Measurements from ENCODE around the gene EIF4G2. TPM values are rescaled to one million over a fixed set of nuclear protein-coding genes. Genes with fewer than 3 reads are reported as not detected.

EIF4G2 gene
- total RNA-seq, 1 experiment from 2014 or later, result 999 TPM

GRCh38 chr11:10777806-10778205, 30.9 kb downstream of the EIF4G2 start:
- H3K36me3 ChIP-seq (ENCODE audit: low read depth, low read length), result peaks cover 39% of the 10 kb centered on the region
- no peak overlapping the region for H3K9ac ChIP-seq (ENCODE audit: low read length)
- ChIA-PET POLR2A (ENCODE audit: unreplicated experiment) (no interaction called here), CTCF (no interaction called here)
- H3K79me2 ChIP-seq (ENCODE audit: low read length), result no peaks in the 10 kb centered on the region
- no peak overlapping the region for H2AFZ ChIP-seq (ENCODE audit: low read length)
- ATAC-seq (no peak), DNase-seq (no peak)
- H3F3A ChIP-seq (ENCODE audit: low read length, unreplicated experiment), result no peaks in the 10 kb centered on the region
- H3K4me1 ChIP-seq (ENCODE audit: insufficient read depth, low read length), result no peaks in the 10 kb centered on the region
- no peak overlapping the region for H3K4me3 ChIP-seq (ENCODE audit: low read length)
- H3K27me3 ChIP-seq (ENCODE audit: low read length), result no peaks in the 10 kb centered on the region
- no peak overlapping the region for H3K27ac ChIP-seq (ENCODE audit: low read length)
- H3K4me2 ChIP-seq (ENCODE audit: low read length), result no peak overlapping the region
- no peaks in the 10 kb centered on the region for H4K20me1 ChIP-seq (ENCODE audit: low read length)
- TF ChIP-seq CTCF (conservative IDR thresholded peaks at IDR 0.05; ENCODE audit: low read depth, low read length) (no peak), EZH2phosphoT487 (IDR thresholded peaks at IDR 0.05; ENCODE audit: borderline replicate concordance, low read length) (no peak), EZH2 (IDR thresholded peaks at IDR 0.05; ENCODE audit: low read length, unreplicated experiment) (no peak)
- intact Hi-C loops (cut with micrococcal nuclease), result no loop called here
- H3K9me3 ChIP-seq (ENCODE audit: low read length), result no peaks in the 10 kb centered on the region
- no TSS peak for BruUV-seq (replicated peaks)
- H3K9me2 ChIP-seq (replicated peaks; ENCODE audit: low read length), result no peaks in the 10 kb centered on the region

GRCh38 chr11:10777393-10777793, 31.3 kb downstream of the EIF4G2 start:
- no TSS peak for BruUV-seq (replicated peaks)
- ChIA-PET CTCF (no interaction called here), POLR2A (ENCODE audit: unreplicated experiment) (no interaction called here)
- TF ChIP-seq EZH2 (IDR thresholded peaks at IDR 0.05; ENCODE audit: low read length, unreplicated experiment), result no peak
- TF ChIP-seq EZH2phosphoT487 (IDR thresholded peaks at IDR 0.05; ENCODE audit: borderline replicate concordance, low read length), result no peak
- TF ChIP-seq CTCF (conservative IDR thresholded peaks at IDR 0.05; ENCODE audit: low read depth, low read length), result no peak
- H3K36me3 ChIP-seq (ENCODE audit: low read depth, low read length), result peaks cover 42% of the 10 kb centered on the region
- H3F3A ChIP-seq (ENCODE audit: low read length, unreplicated experiment), result no peaks in the 10 kb centered on the region
- no peak overlapping the region for H3K4me3 ChIP-seq (ENCODE audit: low read length)
- H3K4me2 ChIP-seq (ENCODE audit: low read length), result no peak overlapping the region
- no peaks in the 10 kb centered on the region for H4K20me1 ChIP-seq (ENCODE audit: low read length)
- H3K79me2 ChIP-seq (ENCODE audit: low read length), result no peaks in the 10 kb centered on the region
- no peak overlapping the region for H3K9ac ChIP-seq (ENCODE audit: low read length)
- H3K9me2 ChIP-seq (replicated peaks; ENCODE audit: low read length), result no peaks in the 10 kb centered on the region
- DNase-seq (no peak), ATAC-seq (0 out of 2 replicates have a peak, but pooled peaks have one; percentile 11)
- H2AFZ ChIP-seq (ENCODE audit: low read length), result no peak overlapping the region
- no peak overlapping the region for H3K27ac ChIP-seq (ENCODE audit: low read length)
- H3K27me3 ChIP-seq (ENCODE audit: low read length), result no peaks in the 10 kb centered on the region
- no peaks in the 10 kb centered on the region for H3K4me1 ChIP-seq (ENCODE audit: insufficient read depth, low read length)
- intact Hi-C loops (cut with micrococcal nuclease), result no loop called here
- H3K9me3 ChIP-seq (ENCODE audit: low read length), result no peaks in the 10 kb centered on the region

GRCh38 chr11:10774811-10775210, 33.9 kb downstream of the EIF4G2 start:
- ATAC-seq, result no peak

More at GRCh38 chr11:10774811-10775210, 33.9 kb downstream of the EIF4G2 start:
- Histone ChIP-seq H3K36me3 (ENCODE audit: low read depth, low read length) (peaks cover 58% of the 10 kb centered on the region), H2AFZ (ENCODE audit: low read length) (no peak overlapping the region), H4K20me1 (ENCODE audit: low read length) (no peaks in the 10 kb centered on the region), H3K9me2 (replicated peaks; ENCODE audit: low read length) (no peaks in the 10 kb centered on the region), H3K27ac (ENCODE audit: low read length) (no peak overlapping the region), H3K9ac (ENCODE audit: low read length) (no peak overlapping the region), H3K9me3 (ENCODE audit: low read length) (no peaks in the 10 kb centered on the region), H3K4me1 (ENCODE audit: insufficient read depth, low read length) (no peaks in the 10 kb centered on the region), H3K4me2 (ENCODE audit: low read length) (no peak overlapping the region), H3K79me2 (ENCODE audit: low read length) (no peaks in the 10 kb centered on the region), H3K4me3 (ENCODE audit: low read length) (no peak overlapping the region), H3K27me3 (ENCODE audit: low read length) (no peaks in the 10 kb centered on the region), H3F3A (ENCODE audit: low read length, unreplicated experiment) (no peaks in the 10 kb centered on the region)
- BruUV-seq (replicated peaks), result no TSS peak
- ChIA-PET CTCF (no interaction called here), POLR2A (ENCODE audit: unreplicated experiment) (no interaction called here)
- no peak for DNase-seq
- intact Hi-C loops (cut with micrococcal nuclease), result no loop called here
- TF ChIP-seq CTCF (conservative IDR thresholded peaks at IDR 0.05; ENCODE audit: low read depth, low read length) (no peak), EZH2 (IDR thresholded peaks at IDR 0.05; ENCODE audit: low read length, unreplicated experiment) (no peak), EZH2phosphoT487 (IDR thresholded peaks at IDR 0.05; ENCODE audit: borderline replicate concordance, low read length) (no peak)

Data from PC-3 (cell line).